Measurements from ENCODE around the gene SPG7.

DNA sequence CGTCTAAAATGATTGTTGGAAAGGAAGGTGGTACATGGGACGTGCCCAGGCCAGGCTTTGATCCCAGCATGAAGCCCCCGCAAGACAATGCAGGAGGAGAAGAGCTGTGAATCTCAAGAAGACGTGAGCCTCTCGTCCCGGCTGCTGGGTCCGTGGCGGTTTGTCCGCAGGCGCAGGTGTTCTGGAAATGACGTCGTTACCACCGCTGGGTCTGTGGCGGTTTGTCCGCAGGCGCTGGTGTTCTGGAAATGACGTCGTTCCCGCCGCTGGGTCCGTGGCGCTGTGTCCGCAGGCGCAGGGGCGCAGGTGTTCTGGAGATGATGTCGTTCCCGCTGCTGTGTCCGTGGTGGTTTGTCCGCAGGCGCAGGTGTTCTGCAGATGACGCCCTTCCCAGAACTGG lies 14.1 kb downstream of the SPG7 start:
- TF ChIP-seq, protein P1, sequence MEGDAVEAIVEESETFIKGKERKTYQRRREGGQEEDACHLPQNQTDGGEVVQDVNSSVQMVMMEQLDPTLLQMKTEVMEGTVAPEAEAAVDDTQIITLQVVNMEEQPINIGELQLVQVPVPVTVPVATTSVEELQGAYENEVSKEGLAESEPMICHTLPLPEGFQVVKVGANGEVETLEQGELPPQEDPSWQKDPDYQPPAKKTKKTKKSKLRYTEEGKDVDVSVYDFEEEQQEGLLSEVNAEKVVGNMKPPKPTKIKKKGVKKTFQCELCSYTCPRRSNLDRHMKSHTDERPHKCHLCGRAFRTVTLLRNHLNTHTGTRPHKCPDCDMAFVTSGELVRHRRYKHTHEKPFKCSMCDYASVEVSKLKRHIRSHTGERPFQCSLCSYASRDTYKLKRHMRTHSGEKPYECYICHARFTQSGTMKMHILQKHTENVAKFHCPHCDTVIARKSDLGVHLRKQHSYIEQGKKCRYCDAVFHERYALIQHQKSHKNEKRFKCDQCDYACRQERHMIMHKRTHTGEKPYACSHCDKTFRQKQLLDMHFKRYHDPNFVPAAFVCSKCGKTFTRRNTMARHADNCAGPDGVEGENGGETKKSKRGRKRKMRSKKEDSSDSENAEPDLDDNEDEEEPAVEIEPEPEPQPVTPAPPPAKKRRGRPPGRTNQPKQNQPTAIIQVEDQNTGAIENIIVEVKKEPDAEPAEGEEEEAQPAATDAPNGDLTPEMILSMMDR (IDR thresholded peaks at IDR 0.05) = no peak
- TF ChIP-seq POLR2AphosphoS5 (IDR thresholded peaks at IDR 0.05) (no peak), EP300 (IDR thresholded peaks at IDR 0.05) (no peak)
